ENCODE measurements around the gene SLC22A12.

DNA sequence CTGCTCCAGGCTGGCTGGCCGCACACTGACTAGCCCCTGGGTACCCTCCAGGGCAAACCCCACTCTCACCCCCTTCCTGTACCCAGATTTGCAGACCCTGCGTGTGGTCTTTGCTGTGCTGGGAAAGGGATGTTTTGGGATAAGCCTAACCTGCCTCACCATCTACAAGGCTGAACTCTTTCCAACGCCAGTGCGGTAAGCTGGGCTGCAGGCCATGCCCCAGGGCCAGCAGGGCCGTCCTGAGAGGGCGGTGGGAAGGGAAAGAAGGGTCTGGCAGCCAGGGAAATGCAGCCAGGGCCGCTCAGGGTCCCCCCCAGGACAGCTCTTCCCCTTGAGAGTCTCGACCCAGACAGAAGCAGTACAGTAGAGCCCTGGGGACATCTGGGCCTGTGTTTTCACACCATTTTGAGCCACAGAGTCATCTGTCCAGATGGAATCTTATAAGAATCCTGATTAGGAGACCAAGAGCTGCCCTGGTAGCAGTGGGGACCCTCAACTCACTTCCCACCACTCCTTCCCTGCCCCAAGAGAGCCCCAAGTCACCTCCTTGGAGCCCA, 22.4 kb upstream of the SLC22A12 start:
- TF ChIP-seq, protein P1, sequence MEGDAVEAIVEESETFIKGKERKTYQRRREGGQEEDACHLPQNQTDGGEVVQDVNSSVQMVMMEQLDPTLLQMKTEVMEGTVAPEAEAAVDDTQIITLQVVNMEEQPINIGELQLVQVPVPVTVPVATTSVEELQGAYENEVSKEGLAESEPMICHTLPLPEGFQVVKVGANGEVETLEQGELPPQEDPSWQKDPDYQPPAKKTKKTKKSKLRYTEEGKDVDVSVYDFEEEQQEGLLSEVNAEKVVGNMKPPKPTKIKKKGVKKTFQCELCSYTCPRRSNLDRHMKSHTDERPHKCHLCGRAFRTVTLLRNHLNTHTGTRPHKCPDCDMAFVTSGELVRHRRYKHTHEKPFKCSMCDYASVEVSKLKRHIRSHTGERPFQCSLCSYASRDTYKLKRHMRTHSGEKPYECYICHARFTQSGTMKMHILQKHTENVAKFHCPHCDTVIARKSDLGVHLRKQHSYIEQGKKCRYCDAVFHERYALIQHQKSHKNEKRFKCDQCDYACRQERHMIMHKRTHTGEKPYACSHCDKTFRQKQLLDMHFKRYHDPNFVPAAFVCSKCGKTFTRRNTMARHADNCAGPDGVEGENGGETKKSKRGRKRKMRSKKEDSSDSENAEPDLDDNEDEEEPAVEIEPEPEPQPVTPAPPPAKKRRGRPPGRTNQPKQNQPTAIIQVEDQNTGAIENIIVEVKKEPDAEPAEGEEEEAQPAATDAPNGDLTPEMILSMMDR (IDR thresholded peaks at IDR 0.05; ENCODE audit: low read length): no peak
- TF ChIP-seq EZH2 (optimal IDR thresholded peaks at IDR 0.05; ENCODE audit: low read depth, low read length) (no peak), EZH2phosphoT487 (IDR thresholded peaks at IDR 0.05; ENCODE audit: low read length) (no peak)

Measured in MM.1S (cell line).